D341Med (cell line): ENCODE results near the gene ACAN.

Experiments used
- DNase-seq: peaks from one replicate; pipeline ENCODE4 v3.0.0; 2012; ENCODE audit warnings: low spot score

Gene ACAN

GRCh38 chr15:88843334-88843733 is 40.1 kb downstream of the ACAN start:
- no peak for DNase-seq

- no peak for DNase-seq
Observed at GRCh38 chr15:88844749-88845386, 41.6 kb downstream of the ACAN start.

- DNase-seq: no peak
Observed at GRCh38 chr15:88845616-88846015, 42.4 kb downstream of the ACAN start.

GRCh38 chr15:88847144-88847543 is 43.9 kb downstream of the ACAN start:
- DNase-seq: no peak

GRCh38 chr15:88848203-88848602 is 45.0 kb downstream of the ACAN start:
- DNase-seq: no peak

GRCh38 chr15:88849376-88850072 is 46.3 kb downstream of the ACAN start:
- no peak for DNase-seq

- no peak for DNase-seq
Observed at GRCh38 chr15:88852476-88852875, 49.2 kb downstream of the ACAN start.

- no peak for DNase-seq
Observed at GRCh38 chr15:88858934-88859333, 55.7 kb downstream of the ACAN start.

GRCh38 chr15:88859550-88859949 is 56.3 kb downstream of the ACAN start:
- no peak for DNase-seq

- no peak for DNase-seq
Observed at GRCh38 chr15:88860212-88860611, 57.0 kb downstream of the ACAN start.

GRCh38 chr15:88863412-88863811 is 60.2 kb downstream of the ACAN start:
- DNase-seq: no peak

DNA sequence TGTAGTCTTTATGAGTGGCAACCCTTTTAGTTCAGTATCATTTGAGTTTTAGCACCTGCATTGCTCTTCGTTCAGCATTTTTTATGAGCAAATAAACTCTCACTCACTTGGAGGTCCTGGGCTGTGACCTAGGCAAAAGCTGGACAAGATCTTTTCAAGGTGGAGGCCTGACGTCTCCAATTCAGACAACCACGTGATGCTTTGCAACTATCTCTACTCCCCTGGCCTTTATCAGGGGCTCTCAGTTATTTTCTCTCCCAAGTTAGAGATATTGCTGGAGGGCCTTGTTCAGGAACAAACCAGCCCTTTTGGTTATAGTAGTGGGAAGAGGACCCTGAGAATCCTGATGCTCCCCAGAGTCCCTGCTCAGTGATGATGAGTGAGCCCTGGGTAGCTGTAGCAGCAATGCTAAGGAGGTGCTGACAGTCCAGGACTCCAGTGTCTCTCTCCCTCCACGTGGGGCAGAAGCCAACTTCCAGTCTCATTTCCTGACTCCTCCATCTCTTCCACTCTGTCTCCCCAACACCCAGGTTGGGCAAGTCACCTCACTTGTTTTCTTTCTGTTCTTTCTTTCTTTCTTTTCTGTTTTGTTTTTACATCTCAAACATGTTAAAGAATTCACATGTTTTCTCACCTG is 61.7 kb downstream of the ACAN start:
- DNase-seq: no peak

DNA sequence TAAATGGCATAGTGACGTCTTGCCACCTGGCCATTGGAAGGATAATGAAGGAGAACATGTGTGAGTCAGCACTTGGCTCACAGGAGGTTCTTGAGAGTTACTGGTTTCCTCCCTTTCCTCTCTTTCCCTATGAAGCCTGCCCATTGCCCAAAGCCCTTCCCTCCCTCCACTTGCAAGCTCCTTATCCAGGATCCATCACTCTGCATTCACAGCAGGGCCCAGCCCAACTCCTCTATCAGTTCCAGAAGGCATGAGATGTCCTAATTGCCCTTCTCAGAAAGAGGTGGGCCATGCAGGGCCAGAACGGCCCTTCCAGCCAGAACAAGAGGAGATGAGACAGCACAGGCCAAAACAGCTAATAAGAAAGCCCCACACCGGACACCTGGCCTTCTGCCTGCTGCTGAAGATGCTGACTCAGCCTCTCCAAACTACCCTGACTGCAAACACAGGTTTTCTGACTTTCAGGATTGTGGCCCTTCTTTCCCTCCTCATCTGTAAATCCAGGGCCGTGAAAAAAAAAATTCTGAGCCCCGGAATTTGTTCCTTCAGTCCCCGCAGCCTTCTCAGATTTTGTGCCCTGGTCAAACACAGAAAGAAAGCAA is 62.4 kb downstream of the ACAN start:
- DNase-seq: no peak

DNA sequence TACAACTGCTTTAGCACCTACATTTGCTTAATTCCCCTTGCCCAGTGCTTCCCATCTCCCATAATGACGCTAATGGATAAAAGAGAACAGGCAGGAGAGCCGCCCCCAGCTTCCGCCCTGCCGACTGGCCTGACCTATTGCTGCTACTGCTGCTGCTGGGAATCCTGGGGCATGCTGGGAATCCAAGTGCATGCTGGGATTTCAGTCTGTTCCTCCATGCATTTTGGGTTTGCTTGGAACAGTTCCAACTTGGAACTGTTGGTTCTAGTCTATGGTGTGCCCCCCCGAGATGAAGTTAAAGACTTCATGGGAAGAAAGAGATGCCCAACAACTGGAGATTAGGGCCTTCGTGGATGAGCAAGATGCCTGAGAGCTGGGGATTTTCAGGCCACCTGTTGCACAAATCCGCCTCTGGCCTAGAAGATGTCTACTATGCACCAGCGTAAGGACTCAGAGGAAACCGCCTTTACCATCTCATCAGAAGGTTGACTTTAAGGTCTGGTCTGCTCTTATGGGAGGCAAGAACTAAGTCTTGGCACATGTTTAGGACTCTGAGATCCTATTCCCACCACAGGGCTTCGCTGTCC is 63.2 kb downstream of the ACAN start:
- no peak for DNase-seq

DNA sequence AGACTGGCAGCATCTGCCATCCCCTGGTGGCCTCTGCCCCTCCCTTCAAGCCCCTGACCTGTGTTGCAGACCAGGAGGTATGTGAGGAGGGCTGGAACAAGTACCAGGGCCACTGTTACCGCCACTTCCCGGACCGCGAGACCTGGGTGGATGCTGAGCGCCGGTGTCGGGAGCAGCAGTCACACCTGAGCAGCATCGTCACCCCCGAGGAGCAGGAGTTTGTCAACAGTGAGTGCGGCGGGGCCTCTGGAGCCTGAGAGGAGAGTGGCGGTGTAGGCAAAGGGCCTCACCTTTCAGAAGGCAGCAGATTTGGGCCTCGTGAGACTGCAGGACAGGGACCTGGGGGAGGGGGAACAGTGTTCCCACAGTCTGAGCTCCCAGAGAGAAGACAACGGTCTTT is 68.1 kb downstream of the ACAN start:
- no peak for DNase-seq

DNA sequence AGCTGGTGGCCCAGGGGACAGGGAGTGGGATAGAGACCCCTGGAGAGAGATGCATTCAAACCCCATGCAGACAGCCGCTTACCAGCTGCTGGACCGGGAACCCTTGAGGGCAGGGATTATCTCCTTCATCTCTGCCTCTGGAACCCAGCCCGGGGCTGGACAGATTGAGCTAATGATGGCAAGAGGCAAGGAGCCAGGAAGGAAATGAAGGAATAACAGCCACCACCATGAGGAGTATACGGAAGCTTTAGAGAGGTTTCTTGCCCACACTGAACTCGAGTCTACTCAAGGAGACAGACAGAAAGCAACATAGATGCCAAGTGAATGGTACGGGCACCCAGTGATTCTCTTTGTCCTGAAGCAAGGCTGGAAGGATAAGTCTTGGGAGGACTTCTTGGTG is 68.9 kb downstream of the ACAN start:
- no peak for DNase-seq

DNA sequence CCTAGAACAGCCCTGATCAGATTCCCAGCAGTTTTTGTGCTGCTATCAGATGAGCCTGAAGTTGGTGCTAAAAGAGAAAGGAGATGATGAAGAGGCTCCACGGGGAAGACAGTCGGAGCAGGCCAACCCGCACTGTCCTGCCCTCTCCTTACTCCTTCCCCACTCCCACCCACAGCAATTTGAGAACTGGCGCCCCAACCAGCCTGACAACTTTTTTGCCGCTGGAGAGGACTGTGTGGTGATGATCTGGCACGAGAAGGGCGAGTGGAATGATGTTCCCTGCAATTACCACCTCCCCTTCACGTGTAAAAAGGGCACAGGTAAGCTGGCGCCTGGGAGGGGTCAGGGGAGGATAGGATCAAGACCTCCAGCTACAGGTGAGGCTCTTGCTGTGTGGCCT is 69.5 kb downstream of the ACAN start:
- no peak for DNase-seq

DNA sequence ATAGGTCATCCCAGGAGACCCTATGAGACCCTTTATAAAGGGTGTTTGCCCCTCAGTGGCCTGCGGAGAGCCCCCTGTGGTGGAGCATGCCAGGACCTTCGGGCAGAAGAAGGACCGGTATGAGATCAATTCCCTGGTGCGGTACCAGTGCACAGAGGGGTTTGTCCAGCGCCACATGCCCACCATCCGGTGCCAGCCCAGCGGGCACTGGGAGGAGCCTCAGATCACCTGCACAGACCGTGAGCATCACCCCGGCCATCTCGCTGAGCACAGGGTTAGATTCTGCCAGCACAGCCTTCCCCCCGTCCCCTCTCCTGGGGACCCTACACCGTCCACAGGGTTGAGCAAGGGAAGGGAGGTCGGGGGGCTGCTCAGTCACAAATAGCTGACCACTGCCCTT is 70.5 kb downstream of the ACAN start:
- DNase-seq: no peak

GRCh38 chr15:88874275-88874674 is 71.0 kb downstream of the ACAN start:
- DNase-seq: no peak

GRCh38 chr15:88874684-88875083 is 71.4 kb downstream of the ACAN start:
- no peak for DNase-seq

- DNase-seq: no peak
Observed at GRCh38 chr15:88876573-88876972, 73.3 kb downstream of the ACAN start.

DNA sequence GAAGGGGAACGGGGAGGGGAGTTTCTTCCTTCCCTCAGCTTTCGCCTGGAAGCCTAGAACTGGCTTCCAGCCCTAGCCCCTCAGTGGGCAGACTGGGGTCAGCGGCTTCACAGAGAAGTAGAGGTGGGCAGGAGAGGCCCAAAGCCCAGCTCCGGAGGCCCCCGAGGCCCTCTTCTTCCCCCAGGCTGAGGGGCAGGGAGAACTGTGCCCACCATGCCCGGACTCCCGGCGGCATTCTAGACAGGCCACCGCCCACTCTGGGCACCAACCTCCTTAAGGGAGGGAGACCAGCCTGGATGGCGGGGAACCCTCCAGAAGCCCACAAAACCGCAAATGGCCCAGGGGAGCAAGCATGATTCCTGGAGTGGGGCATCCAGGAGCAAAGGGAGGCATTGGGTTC is 74.2 kb downstream of the ACAN start:
- DNase-seq: no peak

DNA sequence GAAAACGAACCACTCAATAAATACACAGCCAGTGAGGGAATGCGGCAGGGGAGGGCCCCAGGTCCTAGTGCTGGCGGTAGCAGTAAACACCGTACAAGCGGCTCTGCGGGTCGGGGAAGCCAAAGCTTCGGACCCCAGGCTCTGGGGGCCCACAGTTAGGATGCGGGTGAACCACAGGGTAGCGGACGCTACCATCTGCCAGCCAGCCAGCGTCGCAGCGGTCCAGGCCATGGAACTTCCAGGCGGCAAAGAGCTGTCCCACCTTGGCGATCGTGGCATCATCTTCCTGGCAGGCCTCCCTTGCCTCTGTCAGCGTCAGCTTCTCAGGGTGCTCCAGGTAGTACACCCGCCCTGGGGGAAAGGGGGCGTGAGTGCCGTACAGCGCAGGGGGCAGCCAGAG is 74.7 kb downstream of the ACAN start:
- DNase-seq: no peak
